Kidney capillary endothelial cell (primary cell): Measurements from ENCODE around the gene BLOC1S6.

ENCODE experiments used
- DNase-seq: peaks from one replicate; pipeline ENCODE4 v3.0.0-alpha.2; 2018; ENCODE audit warnings: low spot score

The BLOC1S6 gene, protein sequence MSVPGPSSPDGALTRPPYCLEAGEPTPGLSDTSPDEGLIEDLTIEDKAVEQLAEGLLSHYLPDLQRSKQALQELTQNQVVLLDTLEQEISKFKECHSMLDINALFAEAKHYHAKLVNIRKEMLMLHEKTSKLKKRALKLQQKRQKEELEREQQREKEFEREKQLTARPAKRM

DNA sequence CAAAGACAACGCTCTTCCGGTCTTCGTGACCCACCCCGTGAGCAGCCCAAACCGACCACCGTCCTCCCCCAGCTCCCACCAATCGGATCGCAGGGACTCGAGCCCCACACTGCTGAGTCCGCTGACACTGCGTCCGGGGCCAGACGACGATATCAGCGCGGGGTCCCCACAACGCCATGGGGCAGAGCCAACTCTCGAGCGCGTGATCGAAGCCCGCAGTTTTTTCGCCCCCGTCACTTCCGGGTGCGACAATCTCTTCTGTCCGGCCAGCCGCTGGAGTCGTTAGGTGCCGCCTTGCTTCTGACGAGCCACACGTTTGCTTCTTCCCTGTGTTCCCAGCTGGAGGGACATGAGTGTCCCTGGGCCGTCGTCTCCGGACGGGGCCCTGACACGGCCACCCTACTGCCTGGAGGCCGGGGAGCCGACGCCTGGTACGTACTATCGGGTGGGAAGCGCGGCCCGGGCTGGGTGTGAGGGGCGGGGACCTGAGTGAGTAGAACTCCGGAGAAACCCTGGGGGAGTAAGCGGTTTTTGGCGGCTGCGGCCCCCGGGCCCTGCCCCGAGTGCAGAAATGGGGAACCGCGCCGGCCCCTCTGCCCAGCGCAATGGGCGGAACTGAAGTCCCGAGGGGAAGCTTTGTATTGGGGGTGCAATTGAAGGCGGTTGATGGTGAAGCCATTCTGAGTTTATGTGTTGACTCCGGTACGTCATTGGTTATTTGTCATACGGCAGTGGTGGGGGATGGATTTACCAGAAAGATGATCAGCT, at the start of gene BLOC1S6:
TSS of gene BLOC1S6 (plus strand) at position 285 of the 768 bp plus-strand sequence. CDS start at position 350, 65 bp downstream.
- peak; percentile 84 for DNase-seq

DNA sequence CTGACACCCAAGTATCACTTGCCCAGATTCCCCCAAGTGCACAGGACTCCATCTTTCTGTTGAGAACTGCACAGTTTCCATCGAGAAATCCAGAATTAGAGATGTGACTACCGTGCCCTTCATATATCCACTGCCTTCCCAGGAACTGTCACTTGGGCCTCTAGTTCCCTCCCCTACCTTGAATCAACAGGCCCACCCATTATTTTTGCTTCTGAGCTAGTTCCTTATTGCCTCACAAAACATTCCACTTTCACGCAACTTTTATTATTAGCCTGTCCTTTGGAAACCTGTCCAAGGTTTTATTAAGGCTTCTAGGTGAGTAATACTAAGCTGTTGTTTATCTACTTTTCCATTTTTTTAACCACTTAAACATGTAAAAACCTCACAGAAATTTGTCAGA, 47.5 kb upstream of the BLOC1S6 start:
- no peak for DNase-seq

DNA sequence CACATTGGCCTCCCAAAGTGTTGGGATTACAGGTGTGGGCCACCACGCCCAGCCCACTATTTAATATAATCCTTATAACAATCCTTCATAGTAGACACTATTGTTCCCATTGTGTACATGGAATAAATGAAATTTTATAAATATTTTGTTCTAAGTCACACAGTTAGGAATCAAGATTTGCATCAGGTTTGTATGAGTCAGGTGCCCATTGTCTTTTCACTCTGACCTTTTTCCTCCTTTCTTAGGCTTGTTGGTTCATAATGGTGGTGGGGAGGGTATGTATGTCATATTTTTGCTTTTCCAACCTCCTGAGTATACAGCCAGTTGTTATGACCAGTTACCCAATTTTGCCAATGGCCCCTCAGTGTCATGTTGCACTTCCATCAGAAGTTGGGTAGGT, 46.6 kb upstream of the BLOC1S6 start:
- DNase-seq = no peak

DNA sequence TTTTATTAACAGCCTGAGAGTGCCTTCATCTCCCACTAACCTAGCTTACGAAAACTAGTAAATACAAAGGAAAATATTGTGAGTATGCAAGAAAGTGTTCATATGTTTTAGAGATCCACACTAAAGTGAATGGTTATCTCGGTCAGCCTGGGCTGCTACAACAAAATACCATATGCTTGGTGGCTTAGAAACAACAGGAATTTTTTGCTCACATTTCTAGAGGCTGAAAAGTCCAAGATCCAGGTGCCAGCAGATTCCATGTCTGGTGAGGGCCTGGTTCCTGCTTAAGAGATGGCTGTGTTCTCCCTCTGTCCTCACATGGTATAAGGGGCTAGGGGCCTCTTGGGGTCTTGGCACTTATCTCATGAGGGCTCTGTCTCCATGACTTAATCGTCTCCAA, 44.1 kb upstream of the BLOC1S6 start:
- DNase-seq = no peak

DNA sequence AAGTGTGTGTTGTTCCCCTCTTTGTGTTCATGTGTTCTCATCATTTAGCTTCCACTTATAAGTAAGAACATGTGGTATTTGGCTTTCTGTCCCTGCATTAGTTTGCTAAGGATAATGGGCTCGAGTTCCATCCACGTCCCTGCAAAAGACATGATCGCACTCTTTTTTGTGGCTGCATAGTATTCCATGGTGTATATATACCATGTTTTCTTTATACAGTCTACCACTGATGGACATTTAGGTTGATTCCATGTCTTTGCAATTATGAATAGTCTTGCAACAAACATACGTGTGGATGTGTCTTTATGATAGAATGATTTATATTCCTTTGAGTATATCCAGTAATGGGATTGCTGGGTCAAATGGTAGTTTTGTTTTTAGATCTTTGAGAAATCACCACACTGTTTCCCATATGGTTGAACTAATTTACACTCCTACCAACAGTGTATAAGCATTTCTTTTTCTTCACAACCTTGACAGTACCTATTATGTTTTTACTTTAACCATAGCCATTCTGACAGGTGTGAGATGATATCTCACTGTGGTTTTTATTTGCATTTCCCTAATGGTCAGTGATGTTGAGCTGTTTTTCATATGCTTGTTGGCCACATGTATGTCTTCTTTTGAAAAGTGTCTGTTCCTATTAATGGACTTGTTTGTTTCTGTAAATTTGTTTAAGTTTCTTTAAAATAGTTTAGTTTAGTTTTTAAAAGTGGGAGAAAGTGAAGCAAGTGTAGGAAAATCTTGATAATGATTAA, 42.7 kb upstream of the BLOC1S6 start:
- DNase-seq = no peak

DNA sequence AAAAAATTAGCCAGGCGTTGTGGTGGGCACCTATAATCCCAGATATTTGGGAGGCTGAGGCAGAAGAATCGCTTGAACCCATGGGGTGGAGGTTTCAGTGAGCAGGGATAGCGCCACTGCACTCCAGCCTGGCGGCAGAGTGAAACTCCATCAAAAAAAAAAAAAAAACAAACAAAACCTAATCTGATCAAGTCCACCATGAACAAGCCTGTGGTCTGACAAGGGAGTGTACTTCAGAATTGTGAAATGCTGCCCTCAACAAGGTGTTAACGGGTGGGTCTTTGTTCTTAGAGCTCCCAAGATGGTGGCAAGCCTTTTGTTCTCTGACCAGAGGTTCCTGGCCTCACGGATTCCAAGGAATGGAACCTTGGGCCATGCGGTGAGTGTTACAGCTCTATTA, 40.4 kb upstream of the BLOC1S6 start:
- DNase-seq = no peak

DNA sequence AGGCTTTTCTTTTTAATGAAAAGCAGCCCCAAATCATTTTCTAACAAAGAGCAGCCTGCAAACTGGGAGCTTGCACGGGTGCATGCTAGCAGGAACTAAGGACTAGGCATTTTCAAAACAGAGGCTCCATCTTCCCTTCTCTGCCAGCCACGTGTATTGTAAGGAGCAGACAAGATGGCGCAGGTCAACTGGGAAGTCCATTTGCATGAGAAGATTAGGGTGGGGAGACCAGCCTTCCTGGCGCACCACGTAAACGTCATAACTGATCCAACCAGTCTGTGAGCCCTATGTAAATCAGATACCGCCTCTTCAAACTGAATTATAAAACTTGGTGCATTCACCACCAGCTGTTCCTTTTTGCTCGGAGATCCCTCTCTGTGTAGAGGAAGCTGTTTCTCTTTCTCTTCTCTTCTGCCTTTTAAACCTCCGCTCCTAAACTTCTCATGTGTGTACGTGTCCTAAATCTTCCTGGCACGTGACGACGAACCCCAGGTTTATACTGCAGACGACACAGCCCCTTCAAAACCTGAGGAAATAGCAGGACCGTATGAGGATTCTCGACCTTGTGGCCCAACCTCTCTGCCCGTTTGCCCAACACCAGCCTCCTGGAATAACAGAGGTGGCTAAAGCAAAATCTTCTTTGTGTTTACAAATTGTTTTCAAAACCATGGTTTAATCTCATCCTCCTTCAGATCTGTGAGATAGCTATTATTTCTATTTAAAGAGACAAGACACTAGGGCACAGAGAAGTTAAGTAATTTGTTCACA, 38.2 kb upstream of the BLOC1S6 start:
- DNase-seq = no peak

DNA sequence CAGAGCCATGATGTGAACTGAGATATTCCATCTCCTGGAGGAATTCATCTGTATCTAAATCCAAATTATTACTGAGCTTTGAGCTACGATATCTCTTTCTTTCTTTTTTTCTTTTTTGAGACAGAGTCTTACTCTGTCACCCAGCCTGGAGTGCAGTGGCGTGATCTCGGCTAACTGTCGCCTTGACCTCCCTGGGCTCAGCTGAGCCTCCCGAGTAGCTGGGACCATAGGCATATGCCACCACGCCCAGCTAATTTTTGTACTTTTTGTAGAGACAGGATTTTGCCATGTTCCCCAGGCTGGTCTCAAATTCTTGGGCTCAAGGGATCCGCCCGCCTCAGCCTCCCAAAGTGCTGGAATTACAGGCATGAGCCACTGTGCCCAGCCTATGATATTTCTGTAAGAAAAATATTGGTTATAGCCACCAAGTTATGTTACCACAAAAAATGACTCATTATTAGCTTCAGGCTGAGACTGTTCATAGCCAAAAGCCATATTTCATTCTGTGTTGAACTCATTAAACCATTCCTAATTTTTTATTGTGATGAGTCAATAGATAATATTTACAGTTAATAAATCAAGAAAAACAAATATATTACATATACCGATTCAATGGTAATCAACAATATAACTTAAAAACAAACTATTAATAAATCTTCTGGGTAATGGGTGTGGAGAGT, 37.5 kb upstream of the BLOC1S6 start:
- DNase-seq = no peak

DNA sequence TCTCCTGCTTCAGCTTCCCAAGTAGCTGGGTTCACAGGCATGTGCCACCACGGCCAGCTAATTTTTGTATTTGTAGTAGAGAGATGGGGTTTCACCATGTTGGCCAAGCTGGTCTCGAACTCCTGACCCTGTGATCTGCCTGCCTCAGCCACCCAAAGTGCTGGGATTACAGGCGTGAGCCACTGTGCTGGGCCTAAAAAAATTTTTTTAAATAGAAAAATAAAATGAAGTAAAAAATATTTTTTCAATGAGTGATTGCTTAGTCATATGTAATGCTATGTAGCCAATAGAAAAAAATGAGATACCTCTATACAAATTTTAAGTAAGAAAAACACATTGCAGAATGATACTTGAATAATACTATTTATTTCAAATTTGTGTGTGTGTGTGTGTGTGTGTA, 36.7 kb upstream of the BLOC1S6 start:
- DNase-seq = peak; percentile 13

DNA sequence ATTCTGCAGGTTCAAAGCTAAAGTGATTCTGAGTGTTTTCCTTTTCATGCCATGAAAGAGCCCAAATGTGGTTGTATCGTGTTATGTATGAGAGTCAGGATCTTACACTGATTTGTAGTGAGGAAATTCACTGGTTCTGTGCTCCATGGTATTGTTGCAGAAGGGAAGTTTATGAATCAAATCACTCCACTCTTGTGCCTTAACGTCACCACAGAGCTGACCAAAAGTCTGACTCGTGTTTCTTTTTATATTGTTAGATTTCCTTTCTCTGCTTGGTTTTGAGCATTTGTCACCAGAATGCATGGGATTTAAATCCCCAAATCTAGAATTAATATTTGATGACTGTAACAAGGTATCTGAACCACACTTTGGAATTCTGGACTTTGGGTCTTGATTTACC, 35.5 kb upstream of the BLOC1S6 start:
- DNase-seq = peak; percentile 10

DNA sequence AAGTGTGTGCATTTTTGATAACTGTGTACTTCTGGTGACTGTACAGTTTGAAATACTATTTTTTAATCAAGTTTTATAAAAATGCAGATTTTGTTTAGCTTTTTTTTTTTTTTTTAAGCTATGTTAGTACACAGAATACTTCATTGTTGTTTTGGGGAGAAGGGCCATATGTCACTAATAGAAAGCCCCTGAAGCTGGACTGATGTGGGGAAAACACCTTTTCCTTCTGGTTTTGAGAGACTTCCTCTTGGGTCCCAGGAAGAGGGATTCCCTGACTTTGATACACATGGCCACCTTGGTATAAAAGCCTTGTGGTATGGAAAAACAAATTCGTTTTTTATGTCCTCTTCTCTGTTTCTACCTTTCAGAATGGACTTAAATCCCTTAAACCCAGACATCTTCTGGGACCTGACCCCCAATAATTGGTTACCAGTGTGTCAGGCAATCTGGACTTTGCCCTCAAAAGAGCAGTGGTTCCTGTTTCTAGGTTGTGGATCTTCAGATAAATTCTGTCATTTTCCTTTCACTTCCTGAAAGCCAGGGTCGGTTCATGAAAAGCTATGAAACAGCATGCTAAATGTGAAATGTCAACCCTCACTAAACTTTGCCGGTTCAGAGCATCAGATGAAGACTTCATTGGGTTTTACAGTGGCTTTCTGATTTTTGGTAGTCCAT, 31.1 kb upstream of the BLOC1S6 start:
- no peak for DNase-seq

DNA sequence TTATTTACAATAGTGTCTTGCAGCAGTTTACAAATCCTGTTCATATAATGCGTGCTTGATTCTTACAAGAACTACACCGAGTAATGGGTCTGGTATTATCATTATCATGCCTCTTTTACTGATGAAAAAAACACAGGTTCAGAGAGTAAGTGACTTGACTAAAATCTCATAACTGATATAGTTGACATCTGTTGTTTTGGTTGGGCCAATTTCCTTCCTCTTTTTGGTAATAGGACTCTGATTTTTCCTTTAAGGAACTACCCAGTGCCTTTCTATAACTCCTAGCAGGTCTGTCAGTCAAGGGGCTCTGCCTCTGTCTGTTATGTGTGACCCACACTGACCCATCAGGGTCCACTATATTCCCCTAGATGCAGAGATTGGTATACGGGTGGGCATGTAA, 14.6 kb upstream of the BLOC1S6 start:
- DNase-seq = no peak

DNA sequence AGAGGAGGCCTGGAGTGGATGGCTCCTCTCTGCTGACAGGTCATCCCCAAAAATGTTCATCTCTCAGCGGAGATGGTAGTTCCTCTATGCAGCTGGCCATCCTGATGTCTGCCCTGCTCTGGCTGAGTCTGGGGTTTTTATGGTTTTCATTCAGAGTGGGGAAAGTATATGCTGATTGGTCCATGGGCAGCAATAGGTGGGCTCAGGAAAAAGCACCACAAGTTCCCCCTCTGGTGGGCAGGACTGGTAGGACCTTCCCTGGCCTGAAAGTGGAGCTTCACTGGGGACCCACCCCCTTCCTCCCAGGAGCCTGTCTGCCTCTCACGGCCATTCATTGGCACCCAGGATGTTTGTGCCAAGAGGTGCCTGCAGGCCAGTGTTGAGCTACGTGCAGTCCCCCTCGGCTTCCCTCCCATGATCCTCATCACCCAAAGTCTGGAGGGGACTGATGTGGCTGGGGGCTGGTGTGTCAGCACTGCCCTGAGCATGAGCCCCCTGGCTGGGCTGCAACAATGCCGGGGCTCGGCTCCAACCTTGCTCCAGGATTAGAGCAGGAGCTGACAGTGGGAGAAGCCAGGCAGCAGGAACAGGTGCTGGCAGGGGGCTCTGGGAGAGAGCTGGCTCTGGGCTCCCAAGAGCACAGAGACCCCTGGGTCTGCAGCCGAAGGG, 13.1 kb upstream of the BLOC1S6 start:
- no peak for DNase-seq

DNA sequence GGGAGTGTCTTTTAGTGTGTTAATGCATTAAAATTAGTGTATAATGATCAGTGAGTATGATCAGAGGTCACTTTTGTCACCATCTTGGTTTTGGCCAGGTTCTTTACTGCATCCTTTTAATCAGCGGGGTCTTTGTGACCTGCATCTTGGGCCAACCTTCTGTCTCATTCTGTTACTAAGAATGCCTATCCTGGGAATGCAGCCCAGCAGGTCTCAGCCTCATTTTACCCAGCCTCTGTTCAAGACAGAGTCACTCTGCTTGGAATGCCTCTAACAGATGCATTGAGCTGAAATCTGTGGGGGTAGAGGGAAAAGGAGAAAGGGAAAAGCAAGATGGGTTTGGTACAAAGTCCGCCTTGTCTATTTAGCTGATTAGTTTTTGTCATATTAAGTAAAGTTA, 5.3 kb upstream of the BLOC1S6 start:
- DNase-seq = no peak

DNA sequence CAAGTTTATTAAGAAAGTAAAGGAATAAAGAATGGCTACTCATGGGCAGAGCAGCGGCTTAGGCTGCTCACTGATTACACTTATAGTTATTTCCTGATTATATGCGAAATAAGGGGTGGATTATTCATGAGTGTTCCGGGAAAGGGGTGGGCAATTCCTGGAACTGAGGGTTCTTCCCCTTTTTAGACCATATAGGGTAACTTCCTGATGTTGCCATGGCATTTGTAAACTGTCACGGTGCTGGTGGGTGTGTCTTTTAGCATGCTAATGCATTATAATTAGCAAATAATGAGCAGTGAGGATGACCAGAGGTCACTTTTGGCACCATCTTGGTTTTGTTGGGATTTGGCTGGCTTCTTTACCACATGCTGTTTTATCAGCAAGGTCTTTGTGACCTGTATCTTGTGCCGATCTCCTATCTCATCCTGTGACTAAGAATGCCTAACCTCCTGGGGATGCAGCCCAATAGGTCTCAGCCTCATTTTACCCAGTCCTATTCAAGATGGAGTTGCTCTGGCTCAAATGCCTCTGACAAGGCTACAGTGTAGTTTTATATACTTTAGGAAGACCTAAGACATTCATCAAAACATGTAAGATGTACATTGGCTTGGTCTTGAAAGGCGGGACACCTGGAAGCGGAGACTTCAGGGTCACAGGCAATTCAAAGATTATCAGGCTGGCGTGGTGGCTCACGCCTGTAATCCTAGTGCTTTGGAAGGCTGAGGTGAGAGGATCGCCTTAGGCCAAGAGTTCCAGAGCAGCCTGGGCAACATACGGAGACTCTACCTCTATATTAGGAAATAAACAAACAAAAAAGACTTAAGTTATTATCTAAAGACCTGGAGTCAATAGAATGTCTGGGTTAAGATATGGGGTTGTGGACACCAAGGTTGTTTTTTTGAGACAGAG, 3.2 kb upstream of the BLOC1S6 start:
- no peak for DNase-seq

DNA sequence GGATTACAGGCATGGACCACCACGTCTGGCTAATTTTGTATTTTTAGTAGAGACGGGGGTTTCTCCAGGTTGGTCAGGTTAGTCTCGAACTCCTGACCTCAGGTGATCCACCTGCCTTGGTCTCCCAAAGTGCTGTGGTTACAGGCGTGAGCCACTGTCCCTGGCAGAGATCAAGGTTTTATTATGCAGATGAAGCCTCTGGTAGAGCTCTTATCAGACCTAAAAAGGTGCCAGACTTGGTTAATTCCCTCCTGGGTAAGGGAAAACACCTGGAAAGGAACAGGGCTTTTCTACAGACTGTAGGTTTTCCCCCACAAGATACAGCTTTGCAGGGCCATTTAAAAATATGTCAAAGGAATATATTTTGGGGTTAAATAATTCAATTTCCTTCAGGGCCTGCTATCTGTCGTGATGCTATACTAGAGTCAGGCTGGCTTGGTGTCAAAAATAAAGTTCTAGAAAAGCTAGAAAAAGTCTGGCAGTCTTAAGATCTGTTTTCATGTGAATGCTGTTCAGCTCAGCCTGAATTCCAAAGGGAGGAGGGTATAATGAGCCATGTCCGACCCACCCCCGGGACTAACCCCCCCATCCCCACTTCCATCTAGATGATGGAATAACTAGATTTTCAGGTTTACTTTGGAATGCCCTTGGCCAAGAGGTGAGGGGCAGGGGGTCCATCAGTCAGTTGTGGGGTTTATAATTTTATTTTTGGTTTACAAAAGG, 1.9 kb upstream of the BLOC1S6 start:
- no peak for DNase-seq

DNA sequence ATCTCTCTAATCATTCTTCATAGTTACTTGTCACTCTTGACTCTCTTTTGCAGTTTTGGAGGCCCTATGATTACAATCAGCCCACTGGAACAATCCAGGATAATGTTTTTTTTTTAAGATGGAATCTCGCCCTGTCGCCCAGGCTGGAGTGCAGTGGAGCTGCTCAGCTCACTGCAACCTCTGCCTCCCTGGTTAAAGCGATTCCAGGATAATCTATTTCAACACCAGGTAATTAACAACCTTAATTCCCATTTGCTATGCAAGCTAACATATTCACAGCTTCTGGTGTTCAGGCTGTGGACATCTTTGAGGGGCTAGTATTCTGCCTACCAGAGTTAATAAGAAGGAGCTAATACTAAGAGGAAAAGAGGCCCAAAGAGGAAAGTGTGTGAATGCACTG, 1.1 kb upstream of the BLOC1S6 start:
- DNase-seq = no peak

DNA sequence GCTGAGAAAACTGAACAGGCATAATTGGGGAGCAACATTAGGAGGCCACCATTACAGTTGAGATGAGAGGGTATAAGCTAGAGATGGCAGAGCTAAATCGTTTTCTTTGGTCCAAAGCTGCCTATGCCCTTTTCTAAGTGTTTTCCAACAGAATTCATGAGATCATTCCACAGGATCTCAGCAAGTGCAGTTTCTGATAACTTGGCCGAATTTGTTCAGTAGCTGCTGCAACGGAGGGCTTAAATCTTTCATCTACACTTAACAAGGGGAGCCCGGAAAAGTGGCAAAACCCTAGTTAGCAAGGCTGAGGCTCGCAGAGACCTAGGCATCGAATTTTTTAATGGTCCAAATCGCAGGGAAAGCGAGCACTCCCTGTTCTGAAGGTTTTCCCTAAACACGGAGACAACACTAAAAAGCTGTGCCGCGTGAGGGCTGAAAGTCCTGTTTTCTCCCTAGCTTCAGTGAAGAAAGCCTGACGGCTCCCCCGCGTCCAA, 531 bp upstream of the BLOC1S6 start:
- no peak for DNase-seq

DNA sequence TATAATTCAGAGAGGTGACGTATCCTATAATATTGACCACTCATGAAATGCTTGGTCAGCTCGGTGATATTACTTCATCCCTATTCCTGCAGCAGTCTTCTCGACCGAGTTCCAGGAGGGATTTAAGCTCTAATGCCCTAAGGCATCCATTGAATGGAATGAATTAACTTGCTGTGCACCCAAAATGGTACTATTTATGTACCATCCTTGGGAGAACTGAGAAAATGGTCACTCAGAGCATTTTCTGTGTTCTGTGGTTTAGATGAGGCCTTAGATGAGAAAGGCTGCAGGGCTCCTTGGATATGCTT, 638 bp downstream of the BLOC1S6 start:
- no peak for DNase-seq
